Karpas-422 (cell line): ENCODE data around the gene CST1. TPM values are rescaled to one million over a fixed set of nuclear protein-coding genes. Genes with fewer than 3 reads are reported as not detected.

Source experiments
- small RNA-seq: library from RNA; depleted of rRNA; stranded (forward); fragments of <200 nt; gene quantifications from one replicate; pipeline ENCODE3, GENCODE V24; 2014
- total RNA-seq: library from RNA; depleted of rRNA; stranded (reverse); fragments of >200 nt; shearing (Covaris generic); gene quantifications from 2 replicates; pipeline ENCODE4 v1.2.3, GENCODE V29; 2014; ENCODE audit warnings: low replicate concordance; rRNA removed

The CST1 gene
- total RNA-seq, 1 experiment from 2014 or later, result not detected

Small RNAs within 50 kb of the gene (small RNA-seq; reads per million reads assigned to genes)
- not detected for gene CST2P1

Other genes with a start within 250 kb of the CST1 start
- gene CST9L, start 182.5 kb downstream of the CST1 start, total RNA-seq, result not detected in 2 replicates
- gene CST9, start 145.0 kb downstream of the CST1 start, total RNA-seq, result not detected in 2 replicates
- not detected in 2 replicates for gene CST3, start 113.0 kb downstream of the CST1 start, total RNA-seq
- not detected in 2 replicates for gene CST4, start 61.9 kb downstream of the CST1 start, total RNA-seq
- not detected in 2 replicates for gene CST2, start 75.8 kb upstream of the CST1 start, total RNA-seq
- gene CST5, start 128.8 kb upstream of the CST1 start, total RNA-seq, result not detected in 2 replicates
- not detected in 2 replicates for gene GGTLC1, start 237.8 kb upstream of the CST1 start, total RNA-seq